A549 treated with RU486 at 1 μM for 4 hours (cell line): ENCODE results near the gene BLID. TPM values are rescaled to one million over a fixed set of nuclear protein-coding genes. Genes with fewer than 3 reads are reported as not detected.

ENCODE experiments used
- total RNA-seq: library from RNA; stranded (reverse); fragments of 200-300 nt; extraction: Qiagen RNA extraction; gene quantifications from 5 replicates; pipeline ENCODE4 v1.2.3, GENCODE V29; 2022; ENCODE audit warnings: low read depth

The BLID gene
- not detected in 5 replicates for total RNA-seq

GRCh38 chr11:122115524-122116379 is at the start of gene BLID:
Gene BLID, minus strand, starts transcription at chr11:122116215. Its CDS starts 293 bp downstream, at chr11:122115922.

